HG02943 (cell line): ENCODE measurements around the gene ALPL.
"Not testable (repeated sequence)": the region's sequence is repeated elsewhere in the genome, so short reads cannot be mapped to it uniquely, and the experiment has no call there.

Experiments used
- ATAC-seq: cut with Tn5 transposase; IDR thresholded peaks from one replicate; pipeline ENCODE4 v1.9.1; 2021; ENCODE audit warnings: mild to moderate bottlenecking, low read depth, moderate library complexity; ENCODE audit not compliant: unreplicated experiment

Gene ALPL

GRCh38 chr1:21553116-21553926 lies 44.1 kb downstream of the ALPL start:
- no peak for ATAC-seq

DNA sequence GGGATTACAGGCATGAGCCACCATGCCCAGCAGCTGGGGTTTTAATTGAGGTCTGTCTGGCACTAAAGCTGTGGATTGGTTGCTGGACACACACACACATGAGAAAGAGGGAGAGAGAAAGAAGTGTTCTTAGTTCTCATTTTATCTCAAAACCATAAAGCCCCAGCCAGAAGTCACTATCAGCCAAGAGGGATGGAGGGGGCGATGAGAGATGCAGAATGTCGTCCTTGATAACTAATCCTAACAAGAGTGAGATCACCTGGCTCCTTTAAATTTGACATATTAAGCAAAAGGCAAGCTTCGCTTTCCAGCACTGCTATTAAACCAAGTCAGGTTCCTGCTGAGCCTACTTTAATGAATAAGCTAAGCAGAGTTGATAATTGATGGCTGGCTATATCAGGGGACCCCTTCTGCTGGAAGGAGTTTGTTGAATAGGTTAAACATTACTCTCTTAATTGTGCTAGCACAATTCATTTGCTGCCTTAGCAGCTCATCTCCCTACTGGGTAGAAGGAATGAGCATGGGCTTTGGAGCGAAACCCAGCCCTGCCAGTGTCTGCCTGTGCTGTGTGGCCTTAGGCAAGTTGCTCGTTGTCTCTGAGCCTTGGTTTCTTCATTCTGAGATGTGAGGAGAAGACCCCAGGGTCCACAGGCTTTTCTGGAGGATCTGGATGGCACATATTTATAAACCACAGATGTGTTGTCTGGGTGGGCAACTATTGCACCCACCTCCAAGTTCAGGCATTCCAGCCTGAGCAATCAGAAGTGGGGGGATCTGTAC lies 50.8 kb downstream of the ALPL start:
- ATAC-seq: no peak

GRCh38 chr1:21560916-21561638 lies 51.9 kb downstream of the ALPL start:
- ATAC-seq: no peak

DNA sequence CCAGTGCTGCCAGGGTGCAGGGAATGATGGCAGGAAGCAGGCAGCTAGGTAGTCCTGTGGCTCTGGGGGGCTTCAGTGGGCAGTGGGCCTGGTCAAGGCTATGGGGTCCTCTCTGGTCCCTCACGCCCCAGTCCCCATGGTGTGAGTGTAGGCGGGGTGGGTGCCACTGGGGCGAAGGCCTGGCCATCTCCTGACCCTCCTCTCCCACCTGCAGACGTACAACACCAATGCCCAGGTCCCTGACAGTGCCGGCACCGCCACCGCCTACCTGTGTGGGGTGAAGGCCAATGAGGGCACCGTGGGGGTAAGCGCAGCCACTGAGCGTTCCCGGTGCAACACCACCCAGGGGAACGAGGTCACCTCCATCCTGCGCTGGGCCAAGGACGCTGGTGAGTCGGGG lies 53.7 kb downstream of the ALPL start:
- no peak for ATAC-seq

DNA sequence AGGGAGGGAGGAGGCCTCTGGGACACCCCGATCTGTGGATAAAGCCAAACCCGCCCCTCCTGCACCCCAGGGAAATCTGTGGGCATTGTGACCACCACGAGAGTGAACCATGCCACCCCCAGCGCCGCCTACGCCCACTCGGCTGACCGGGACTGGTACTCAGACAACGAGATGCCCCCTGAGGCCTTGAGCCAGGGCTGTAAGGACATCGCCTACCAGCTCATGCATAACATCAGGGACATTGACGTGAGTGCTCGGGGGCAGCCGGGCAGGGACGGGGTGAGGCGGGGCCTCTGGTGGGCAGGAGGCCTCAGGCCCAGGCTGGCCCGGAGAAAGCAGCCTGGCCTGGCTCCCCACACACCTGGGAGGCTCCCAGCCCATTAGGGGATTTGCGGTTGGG lies 54.7 kb downstream of the ALPL start:
- no peak for ATAC-seq

GRCh38 chr1:21564521-21565095 lies 55.4 kb downstream of the ALPL start:
- ATAC-seq: no peak

DNA sequence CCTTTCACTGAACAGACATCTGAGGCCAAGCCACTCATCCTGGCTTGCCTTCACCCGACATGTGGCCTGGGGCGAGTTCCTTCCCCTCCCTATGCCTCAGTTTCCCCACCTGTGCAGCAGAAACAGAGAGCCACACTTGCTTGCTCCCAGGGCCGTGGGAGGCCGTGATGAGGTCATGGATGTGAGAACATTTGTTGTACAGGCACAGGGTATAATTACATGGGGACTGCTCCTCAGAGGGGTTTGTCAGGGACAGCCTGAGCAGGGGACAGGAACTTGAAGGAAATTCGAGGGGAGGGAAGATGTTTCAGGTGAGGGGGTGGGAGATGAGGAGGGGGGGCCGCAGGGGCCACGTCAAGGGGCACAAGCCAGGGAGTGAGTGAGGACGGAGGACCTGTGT lies 56.1 kb downstream of the ALPL start:
- ATAC-seq: no peak

DNA sequence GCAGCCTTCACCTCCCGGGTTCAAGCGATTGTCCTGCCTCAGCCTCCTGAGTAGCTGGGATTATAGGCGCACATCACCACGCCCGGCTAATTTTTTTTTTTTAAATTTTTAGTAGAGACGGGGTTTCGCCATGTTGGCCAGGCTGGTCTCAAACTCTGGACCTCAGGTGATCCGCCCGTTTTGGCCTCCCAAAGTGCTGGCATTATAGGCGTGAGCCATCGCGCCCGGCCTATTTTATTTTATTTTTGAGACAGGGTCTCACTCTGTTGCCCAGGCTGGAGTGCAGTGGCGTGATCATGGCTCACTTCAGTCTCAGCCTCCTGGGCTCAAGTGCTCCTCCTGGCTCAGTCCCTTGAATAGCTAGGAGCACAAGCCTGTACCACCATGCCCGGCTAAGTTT lies 57.1 kb downstream of the ALPL start:
- ATAC-seq: not testable (repeated sequence)

GRCh38 chr1:21567241-21568005 lies 58.2 kb downstream of the ALPL start:
- no peak for ATAC-seq

- ATAC-seq: no peak
Measured at GRCh38 chr1:21568006-21568746, 59.0 kb downstream of the ALPL start.

GRCh38 chr1:21568809-21569385 lies 59.7 kb downstream of the ALPL start:
- ATAC-seq: no peak

- no peak for ATAC-seq
Measured at GRCh38 chr1:21569820-21570527, 60.8 kb downstream of the ALPL start.

- ATAC-seq: no peak
Measured at GRCh38 chr1:21570528-21570875, 61.3 kb downstream of the ALPL start.

DNA sequence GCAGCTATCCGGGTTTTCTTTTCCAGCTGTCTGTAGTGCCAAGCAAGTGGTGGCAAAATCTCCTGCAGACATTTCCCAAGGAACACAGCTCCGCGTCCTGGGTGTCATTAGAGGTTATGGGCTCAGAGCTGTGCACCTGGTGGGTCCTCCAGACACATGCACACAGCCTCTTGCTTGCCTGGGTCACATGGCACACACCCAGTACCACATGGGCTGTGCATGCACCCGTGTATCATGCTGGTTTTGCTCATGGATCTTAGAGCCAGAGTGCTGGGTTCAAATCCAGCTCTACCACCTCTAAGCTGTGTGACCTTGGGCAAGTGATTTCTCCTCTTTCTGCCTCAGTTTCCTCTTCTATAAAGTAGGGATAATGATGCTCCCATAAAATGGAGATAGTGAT lies 61.7 kb downstream of the ALPL start:
- no peak for ATAC-seq

DNA sequence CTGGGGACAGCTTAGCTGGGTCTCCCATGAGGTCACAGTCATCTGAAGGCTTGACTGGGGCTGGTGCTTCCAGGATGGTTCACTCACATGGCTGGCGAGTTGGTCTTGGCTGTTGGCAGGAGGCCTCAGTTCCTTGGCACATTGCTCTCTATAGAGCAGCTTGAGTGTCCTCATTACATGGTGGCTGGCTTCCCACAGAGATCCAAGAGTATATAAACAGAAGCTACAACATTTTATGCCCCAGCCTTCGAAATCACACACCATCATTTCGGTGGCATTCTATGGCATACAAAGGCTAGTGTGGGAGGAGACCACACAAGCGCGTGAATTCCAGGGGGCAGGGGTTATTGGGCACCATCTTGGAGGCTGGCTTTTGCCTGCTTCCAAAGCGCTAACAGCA lies 63.0 kb downstream of the ALPL start:
- no peak for ATAC-seq

DNA sequence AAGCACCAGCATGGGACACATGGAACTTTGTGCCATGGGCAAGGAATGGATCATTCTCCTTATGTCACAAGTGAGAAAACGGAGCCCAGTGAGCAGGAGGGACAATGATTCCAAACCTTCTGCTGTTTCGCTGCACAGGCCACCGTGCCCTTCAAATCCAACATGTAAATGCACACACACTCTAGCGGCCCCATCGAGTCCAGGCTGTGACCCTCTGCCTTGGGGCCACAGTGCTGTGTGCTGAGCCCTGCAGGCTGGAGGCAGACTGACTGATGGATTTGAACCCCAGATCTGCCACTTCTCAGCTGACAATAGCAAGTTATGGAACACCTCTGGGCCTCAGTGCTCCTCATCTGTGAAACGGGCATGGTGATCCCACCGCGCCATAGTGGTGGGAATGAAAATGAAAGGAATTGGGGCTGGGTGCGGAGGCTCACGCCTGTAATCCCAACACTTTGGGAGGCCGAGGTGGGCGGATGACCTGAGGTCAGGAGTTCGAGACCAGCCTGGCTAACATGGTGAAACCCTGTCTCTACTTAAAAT lies 63.6 kb downstream of the ALPL start:
- no peak for ATAC-seq

DNA sequence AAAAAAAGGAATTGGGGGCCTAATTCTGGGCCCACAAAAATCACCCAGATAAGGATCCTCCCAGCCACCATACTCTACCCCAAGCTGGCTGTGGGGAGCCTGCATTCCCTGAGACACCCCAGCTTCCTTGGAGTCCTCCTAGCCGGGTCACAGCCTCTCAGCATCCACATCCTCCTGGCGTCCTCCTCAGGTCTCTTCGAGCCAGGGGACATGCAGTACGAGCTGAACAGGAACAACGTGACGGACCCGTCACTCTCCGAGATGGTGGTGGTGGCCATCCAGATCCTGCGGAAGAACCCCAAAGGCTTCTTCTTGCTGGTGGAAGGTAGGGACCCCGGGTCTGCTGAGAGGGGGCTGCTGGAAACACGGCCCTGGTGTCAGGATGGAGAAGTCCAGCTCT lies 64.3 kb downstream of the ALPL start:
- no peak for ATAC-seq

DNA sequence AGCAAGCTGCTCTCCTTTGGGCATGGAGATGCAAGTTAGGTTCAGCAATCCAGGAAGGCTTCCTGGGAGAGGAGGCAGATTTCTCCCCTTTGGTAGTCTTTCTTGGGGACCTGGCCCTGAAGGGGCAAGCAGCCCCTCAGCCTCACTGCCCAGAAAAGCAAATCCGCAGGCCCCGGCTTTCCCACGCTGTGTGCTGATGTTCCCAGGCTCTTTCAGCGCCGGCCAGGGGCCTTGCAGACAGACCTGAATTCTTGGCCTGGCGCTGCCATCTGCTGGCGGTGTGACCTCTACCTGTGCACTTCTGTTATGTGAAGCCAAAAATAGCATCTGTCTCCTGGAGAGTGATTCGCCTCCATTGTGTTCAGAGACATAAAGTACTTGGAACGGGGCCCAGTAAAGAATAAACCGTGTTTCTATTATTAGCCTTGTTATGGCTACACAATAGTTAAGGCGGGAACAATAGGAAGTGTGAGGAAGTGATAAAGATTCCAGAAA lies 64.8 kb downstream of the ALPL start:
- ATAC-seq: no peak
